Measurements from ENCODE around the gene CASKIN2. TPM values are rescaled to one million over a fixed set of nuclear protein-coding genes. Genes with fewer than 3 reads are reported as not detected.
A peak's percentile ranks its signal among the peaks of the same experiment; 100 is the strongest.

Gene CASKIN2
- total and polyA plus RNA-seq, 2 donors, result 1.0 to 5.4 TPM

- H3K9me3 ChIP-seq (ENCODE audit: control insufficient read depth in 2 of 2, insufficient read depth in 1 of 2, low read length in 1 of 2), result no peaks in the 10 kb centered on the region
- H3K27me3 ChIP-seq (ENCODE audit: control insufficient read depth in 2 of 2, insufficient read depth in 1 of 2, low read length in 1 of 2), result peaks cover 0 to 2% of the 10 kb centered on the region in 2 donors
- H3K36me3 ChIP-seq (ENCODE audit: control insufficient read depth in 2 of 2, insufficient read depth in 2 of 2, low read length in 1 of 2), result no peaks in the 10 kb centered on the region
- H3K4me3 ChIP-seq (ENCODE audit: low read length in 2 of 2), result no peak overlapping the region
- H3K4me1 ChIP-seq (ENCODE audit: control insufficient read depth in 2 of 2, insufficient read depth in 2 of 2, low read length in 2 of 2), result peaks cover 0 to 13% of the 10 kb centered on the region in 2 donors
- DNase-seq (ENCODE audit: low read depth in 6 of 9, low spot score in 9 of 9), result no peak
- 88% methylated on average over 10 of the region's 10 CpGs for WGBS
- no peak overlapping the region for H3K27ac ChIP-seq (ENCODE audit: low read depth in 1 of 2, low read length in 1 of 2)
Observed at GRCh38 chr17:75536366-75536765, 21.0 kb upstream of the CASKIN2 start.

- Histone ChIP-seq H3K4me1 (ENCODE audit: control insufficient read depth in 2 of 2, insufficient read depth in 2 of 2, low read length in 2 of 2) (peaks cover 0 to 13% of the 10 kb centered on the region in 2 donors), H3K36me3 (ENCODE audit: control insufficient read depth in 2 of 2, insufficient read depth in 2 of 2, low read length in 1 of 2) (no peaks in the 10 kb centered on the region), H3K27ac (ENCODE audit: low read depth in 1 of 2, low read length in 1 of 2) (no peak overlapping the region), H3K9me3 (ENCODE audit: control insufficient read depth in 2 of 2, insufficient read depth in 1 of 2, low read length in 1 of 2) (no peaks in the 10 kb centered on the region), H3K27me3 (ENCODE audit: control insufficient read depth in 2 of 2, insufficient read depth in 1 of 2, low read length in 1 of 2) (peaks cover 0 to 2% of the 10 kb centered on the region in 2 donors), H3K4me3 (ENCODE audit: low read length in 2 of 2) (no peak overlapping the region)
- 92% methylated on average over 8 of the region's 8 CpGs for whole genome bisulfite sequencing
- no peak for DNase-seq (ENCODE audit: low read depth in 6 of 9, low spot score in 9 of 9)
Observed at GRCh38 chr17:75535871-75536270, 20.5 kb upstream of the CASKIN2 start.

DNA sequence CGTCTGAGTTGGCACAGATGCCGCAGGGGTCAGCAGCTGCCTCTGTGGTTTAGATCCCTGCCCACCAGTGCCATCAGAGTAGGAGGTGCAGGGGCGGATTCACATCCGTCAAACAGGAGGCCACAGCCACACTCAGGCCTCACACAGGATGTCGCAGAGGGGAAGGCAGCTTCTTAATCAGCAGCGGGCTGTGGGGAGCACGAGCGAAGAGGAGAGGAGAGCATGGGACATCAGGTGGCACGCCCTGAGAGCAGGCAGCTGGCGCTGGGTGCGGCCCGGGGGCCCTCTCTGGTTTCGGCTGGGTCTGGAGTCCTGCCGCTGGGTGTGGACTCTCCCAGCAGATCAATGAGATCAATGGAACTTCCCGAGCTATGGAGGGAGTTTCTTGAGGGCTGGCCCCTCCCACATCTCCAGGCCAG is 19.8 kb upstream of the CASKIN2 start:
- DNase-seq (ENCODE audit: low read depth in 6 of 9, low spot score in 9 of 9), result peak in 2 of 9 donors; percentile 40 to 62
- no peaks in the 10 kb centered on the region for H3K9me3 ChIP-seq (ENCODE audit: control insufficient read depth in 2 of 2, insufficient read depth in 1 of 2, low read length in 1 of 2)
- no peaks in the 10 kb centered on the region for H3K36me3 ChIP-seq (ENCODE audit: control insufficient read depth in 2 of 2, insufficient read depth in 2 of 2, low read length in 1 of 2)
- 28% methylated on average over 15 of the region's 15 CpGs for WGBS
- peaks cover 0 to 13% of the 10 kb centered on the region in 2 donors for H3K4me1 ChIP-seq (ENCODE audit: control insufficient read depth in 2 of 2, insufficient read depth in 2 of 2, low read length in 2 of 2)
- H3K27me3 ChIP-seq (ENCODE audit: control insufficient read depth in 2 of 2, insufficient read depth in 1 of 2, low read length in 1 of 2), result peaks cover 0 to 2% of the 10 kb centered on the region in 2 donors
- no peak overlapping the region for H3K27ac ChIP-seq (ENCODE audit: low read depth in 1 of 2, low read length in 1 of 2)
- H3K4me3 ChIP-seq (ENCODE audit: low read length in 2 of 2), result no peak overlapping the region

GRCh38 chr17:75531721-75532072 is 16.4 kb upstream of the CASKIN2 start:
- H3K4me3 ChIP-seq (ENCODE audit: low read length in 2 of 2), result no peak overlapping the region
- H3K27me3 ChIP-seq (ENCODE audit: control insufficient read depth in 2 of 2, insufficient read depth in 1 of 2, low read length in 1 of 2), result peaks cover 0 to 13% of the 10 kb centered on the region in 2 donors
- 96% methylated on average over 7 of the region's 7 CpGs for WGBS
- no peak for DNase-seq (ENCODE audit: low read depth in 6 of 9, low spot score in 9 of 9)
- no peak overlapping the region for H3K27ac ChIP-seq (ENCODE audit: low read depth in 1 of 2, low read length in 1 of 2)
- H3K9me3 ChIP-seq (ENCODE audit: control insufficient read depth in 2 of 2, insufficient read depth in 1 of 2, low read length in 1 of 2), result no peaks in the 10 kb centered on the region
- H3K36me3 ChIP-seq (ENCODE audit: control insufficient read depth in 2 of 2, insufficient read depth in 2 of 2, low read length in 1 of 2), result no peaks in the 10 kb centered on the region
- peaks cover 0 to 13% of the 10 kb centered on the region in 2 donors for H3K4me1 ChIP-seq (ENCODE audit: control insufficient read depth in 2 of 2, insufficient read depth in 2 of 2, low read length in 2 of 2)

- Histone ChIP-seq H3K4me3 (ENCODE audit: low read length in 2 of 2) (no peak overlapping the region), H3K27ac (ENCODE audit: low read depth in 1 of 2, low read length in 1 of 2) (no peak overlapping the region), H3K4me1 (ENCODE audit: control insufficient read depth in 2 of 2, insufficient read depth in 2 of 2, low read length in 2 of 2) (peaks cover 3 to 18% of the 10 kb centered on the region in 2 donors), H3K27me3 (ENCODE audit: control insufficient read depth in 2 of 2, insufficient read depth in 1 of 2, low read length in 1 of 2) (peaks cover 5 to 19% of the 10 kb centered on the region in 2 donors), H3K9me3 (ENCODE audit: control insufficient read depth in 2 of 2, insufficient read depth in 1 of 2, low read length in 1 of 2) (no peaks in the 10 kb centered on the region), H3K36me3 (ENCODE audit: control insufficient read depth in 2 of 2, insufficient read depth in 2 of 2, low read length in 1 of 2) (no peaks in the 10 kb centered on the region)
- WGBS, result 97% methylated on average over 19 of the region's 19 CpGs
- no peak for DNase-seq (ENCODE audit: low read depth in 6 of 9, low spot score in 9 of 9)
Observed at GRCh38 chr17:75530837-75531720, 15.7 kb upstream of the CASKIN2 start.

GRCh38 chr17:75526555-75527270 is 11.4 kb upstream of the CASKIN2 start:
- Histone ChIP-seq H3K4me1 (ENCODE audit: control insufficient read depth in 2 of 2, insufficient read depth in 2 of 2, low read length in 2 of 2) (peaks cover 4 to 13% of the 10 kb centered on the region in 2 donors), H3K27ac (ENCODE audit: low read depth in 1 of 2, low read length in 1 of 2) (no peak overlapping the region), H3K36me3 (ENCODE audit: control insufficient read depth in 2 of 2, insufficient read depth in 2 of 2, low read length in 1 of 2) (peaks cover 7 to 15% of the 10 kb centered on the region in 2 donors), H3K27me3 (ENCODE audit: control insufficient read depth in 2 of 2, insufficient read depth in 1 of 2, low read length in 1 of 2) (peaks cover 10 to 26% of the 10 kb centered on the region in 2 donors), H3K9me3 (ENCODE audit: control insufficient read depth in 2 of 2, insufficient read depth in 1 of 2, low read length in 1 of 2) (no peaks in the 10 kb centered on the region), H3K4me3 (ENCODE audit: low read length in 2 of 2) (no peak overlapping the region)
- 75% methylated on average over 13 of the region's 13 CpGs for WGBS
- DNase-seq (ENCODE audit: low read depth in 6 of 9, low spot score in 9 of 9), result no peak

DNA sequence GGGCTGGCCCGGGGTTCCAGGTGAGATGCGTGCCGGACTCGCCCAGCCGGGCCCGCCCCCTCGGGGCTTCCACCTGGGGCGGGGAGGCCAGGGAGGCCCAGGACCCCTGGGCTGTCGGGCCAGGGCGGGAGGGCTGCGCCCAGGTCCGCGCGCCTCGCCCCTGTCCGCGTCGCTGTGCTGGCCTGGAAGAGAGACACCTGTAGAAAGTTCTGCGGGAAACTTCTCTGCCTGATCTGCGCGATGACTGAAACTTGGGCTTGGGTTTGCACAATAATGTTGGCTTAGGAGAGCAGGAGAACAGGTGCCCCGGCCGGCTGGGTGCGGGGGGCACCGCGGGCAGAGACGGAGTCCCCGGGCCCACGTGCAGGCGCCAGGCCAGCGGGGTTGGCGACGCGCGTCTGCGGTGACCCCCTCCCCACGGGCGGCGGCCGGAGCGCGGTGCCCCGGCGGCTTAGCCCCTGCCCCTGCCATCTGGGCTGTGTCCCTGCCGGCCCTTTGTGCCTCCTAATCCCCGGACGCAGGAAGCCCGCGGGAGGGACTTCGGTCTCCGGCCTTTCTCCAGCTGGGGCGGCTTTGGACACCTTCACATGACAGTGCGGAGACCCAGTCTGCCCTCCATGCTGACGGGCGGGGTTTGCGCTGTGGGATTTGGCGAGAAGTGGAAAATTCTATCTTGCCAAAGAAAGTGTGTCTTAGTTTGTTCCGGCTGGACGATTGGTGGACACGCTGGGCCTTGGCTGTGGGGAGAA is 10.6 kb upstream of the CASKIN2 start:
- 6% methylated on average over 60 of the region's 60 CpGs for WGBS
- H3K9me3 ChIP-seq (ENCODE audit: control insufficient read depth in 2 of 2, insufficient read depth in 1 of 2, low read length in 1 of 2), result no peaks in the 10 kb centered on the region
- H3K4me3 ChIP-seq (ENCODE audit: low read length in 2 of 2), result peak overlapping the region; percentile 32 to 59
- DNase-seq (ENCODE audit: low read depth in 6 of 9, low spot score in 9 of 9), result peak in 1 of 9 donors; percentile 35
- H3K27me3 ChIP-seq (ENCODE audit: control insufficient read depth in 2 of 2, insufficient read depth in 1 of 2, low read length in 1 of 2), result peaks cover 10 to 24% of the 10 kb centered on the region in 2 donors
- peak overlapping the region in 1 of 2 donors; percentile 20 for H3K27ac ChIP-seq (ENCODE audit: low read depth in 1 of 2, low read length in 1 of 2)
- peaks cover 14 to 22% of the 10 kb centered on the region in 2 donors for H3K36me3 ChIP-seq (ENCODE audit: control insufficient read depth in 2 of 2, insufficient read depth in 2 of 2, low read length in 1 of 2)
- peaks cover 4 to 13% of the 10 kb centered on the region in 2 donors for H3K4me1 ChIP-seq (ENCODE audit: control insufficient read depth in 2 of 2, insufficient read depth in 2 of 2, low read length in 2 of 2)

DNA sequence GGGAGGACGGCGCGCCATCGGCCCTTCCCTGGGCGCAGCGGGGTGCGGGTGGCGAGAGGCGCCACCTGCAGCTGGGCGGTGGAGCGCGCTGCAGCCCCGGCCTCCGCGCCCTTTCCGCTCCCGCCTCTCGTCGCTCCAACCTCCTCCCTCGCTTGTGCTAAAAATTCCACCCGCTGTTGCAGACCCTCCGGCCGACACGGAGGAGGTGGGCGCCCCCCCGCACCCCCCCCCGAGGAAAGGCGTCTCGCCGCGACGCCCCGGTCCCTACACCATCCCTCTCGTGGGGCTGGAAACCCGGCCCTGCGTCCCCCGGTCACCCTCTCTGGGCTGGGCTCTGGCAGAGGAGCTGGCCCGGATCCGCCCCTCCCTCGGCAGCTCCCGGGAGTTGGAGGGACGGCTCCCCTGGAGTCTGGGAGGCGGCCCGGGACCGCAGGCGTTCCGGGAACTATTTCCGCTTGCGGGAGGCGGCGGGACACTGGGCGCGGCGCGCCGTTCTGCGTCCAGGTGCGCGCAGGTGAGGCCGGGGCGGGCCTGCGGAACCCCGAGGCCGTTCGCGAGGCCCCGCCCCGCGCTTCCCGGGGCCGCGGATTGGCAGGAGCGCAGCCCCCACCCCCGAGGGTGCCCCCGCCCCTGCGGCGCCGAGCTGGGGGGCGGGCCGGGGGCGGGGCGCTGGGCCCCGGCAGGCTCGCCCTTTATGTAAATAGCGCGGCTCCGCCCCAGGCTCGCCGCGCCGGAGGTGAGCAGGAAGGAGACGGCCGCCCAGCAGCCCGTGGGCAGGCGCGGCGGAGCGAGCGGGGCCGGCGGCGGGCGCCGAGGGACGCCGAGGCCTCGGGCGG is 9.9 kb upstream of the CASKIN2 start, which contains the start of gene LLGL2:
Gene LLGL2 (plus strand): TSS at position 728 of the 836 bp plus-strand sequence. CDS start 17,730 bp downstream, outside the sequence.
- Histone ChIP-seq H3K4me1 (ENCODE audit: control insufficient read depth in 2 of 2, insufficient read depth in 2 of 2, low read length in 2 of 2) (peaks cover 4 to 13% of the 10 kb centered on the region in 2 donors), H3K27me3 (ENCODE audit: control insufficient read depth in 2 of 2, insufficient read depth in 1 of 2, low read length in 1 of 2) (peaks cover 10 to 24% of the 10 kb centered on the region in 2 donors), H3K27ac (ENCODE audit: low read depth in 1 of 2, low read length in 1 of 2) (peak within 1 kb of the TSS in 1 of 2 donors; percentile 20), H3K36me3 (ENCODE audit: control insufficient read depth in 2 of 2, insufficient read depth in 2 of 2, low read length in 1 of 2) (peaks cover 16 to 24% of the 10 kb centered on the region in 2 donors), H3K4me3 (ENCODE audit: low read length in 2 of 2) (peak within 1 kb of the TSS; percentile 53 to 59), H3K9me3 (ENCODE audit: control insufficient read depth in 2 of 2, insufficient read depth in 1 of 2, low read length in 1 of 2) (no peaks in the 10 kb centered on the region)
- peak; percentile 37 to 95 (median 87) for DNase-seq (ENCODE audit: low read depth in 6 of 9, low spot score in 9 of 9)
- WGBS, result under 1% methylated on average over 108 of the region's 108 CpGs

Data from thymus (tissue), 11 donors.